Fibroblast of lung (primary cell): ENCODE data around the gene C1orf226. TPM values are rescaled to one million over a fixed set of nuclear protein-coding genes. Genes with fewer than 3 reads are reported as not detected.
A peak's percentile ranks its signal among the peaks of the same experiment; 100 is the strongest.

ENCODE experiments used
- DNase-seq, 2 donors: peaks; one replicate each; pipeline versions ENCODE4 v3.0.0 to v3.0.0-alpha.2; 2010; ENCODE audit warnings: low read depth in 2 of 2
- H2AFZ ChIP-seq: 2 replicates; pipeline ENCODE4 v1.5.1; 2012; ENCODE audit warnings: low read length, control low read depth, inconsistent platforms
- H3K27ac ChIP-seq: 2 replicates; pipeline ENCODE4 v1.5.1; 2011; ENCODE audit warnings: low read length, control low read depth; ENCODE audit not compliant: insufficient read depth
- H3K27me3 ChIP-seq: 2 replicates; pipeline ENCODE4 v1.5.1; 2011; ENCODE audit warnings: mild to moderate bottlenecking, low read length; ENCODE audit not compliant: control insufficient read depth, insufficient read depth
- H3K36me3 ChIP-seq: 2 replicates; pipeline ENCODE4 v1.5.1; 2011; ENCODE audit warnings: low read length; ENCODE audit not compliant: control insufficient read depth, insufficient read depth
- H3K4me1 ChIP-seq: 2 replicates; pipeline ENCODE4 v1.5.1; 2011; ENCODE audit warnings: low read length; ENCODE audit not compliant: control insufficient read depth, insufficient read depth; ENCODE audit errors: extremely low read depth
- H3K4me2 ChIP-seq: 2 replicates; pipeline ENCODE4 v1.5.1; 2011; ENCODE audit warnings: low read length, control low read depth; ENCODE audit not compliant: insufficient read depth; ENCODE audit errors: extremely low read depth
- H3K4me3 ChIP-seq, 4 experiments: fragments of 200-600 bp in 1 of 4; sonication (generic) in 1 of 4; replicated peaks in 1 of 4; 2 replicates each; pipeline ENCODE4 v1.5.1; 2011 to 2016; ENCODE audit warnings: low read length in 4 of 4, low read depth in 3 of 4, mild to moderate bottlenecking in 3 of 4, control low read depth in 2 of 4, inconsistent platforms in 1 of 4, mixed read lengths in 1 of 4; ENCODE audit not compliant: insufficient read depth in 1 of 4; ENCODE audit errors: control extremely low read depth in 1 of 4
- H3K79me2 ChIP-seq: 2 replicates; pipeline ENCODE4 v1.5.1; 2012; ENCODE audit warnings: mild to moderate bottlenecking, low read length, inconsistent platforms; ENCODE audit not compliant: control insufficient read depth, insufficient read depth
- H3K9ac ChIP-seq: 2 replicates; pipeline ENCODE4 v1.5.1; 2011; ENCODE audit warnings: mild to moderate bottlenecking, low read length, control low read depth; ENCODE audit not compliant: insufficient read depth
- H3K9me3 ChIP-seq: 2 replicates; pipeline ENCODE4 v1.5.1; 2012; ENCODE audit warnings: low read depth, low read length; ENCODE audit not compliant: control insufficient read depth, insufficient read depth
- H4K20me1 ChIP-seq: 2 replicates; pipeline ENCODE4 v1.5.1; 2011; ENCODE audit warnings: low read length; ENCODE audit not compliant: control insufficient read depth, insufficient read depth; ENCODE audit errors: extremely low read depth
- EZH2 ChIP-seq: IDR thresholded peaks from 2 replicates; pipeline ENCODE4 v1.5.1; 2012; ENCODE audit warnings: low read length, control low read depth, mild to moderate bottlenecking; ENCODE audit errors: missing control alignments
- polyA plus RNA-seq, 2 donors: library from polyadenylated mRNA; depleted of rRNA in 1 of 2; stranded (reverse) in 1 of 2; unstranded in 1 of 2; fragments of >200 nt; gene quantifications; 2 replicates each; pipeline ENCODE4 v1.2.1, GENCODE V29; 2011 to 2012; ENCODE audit warnings: missing spikeins in 1 of 2
- total RNA-seq: library from RNA; depleted of rRNA; stranded (reverse); fragments of >200 nt; gene quantifications from 2 replicates; pipeline ENCODE4 v1.2.1, GENCODE V29; 2014
- TF ChIP-seq, protein P1 (sequence below), 2 donors: IDR thresholded peaks in 1 of 2; conservative IDR thresholded peaks in 1 of 2; 1 replicate in 1 of 2; 2 replicates in 1 of 2; pipeline ENCODE4 v1.5.1; 2011 to 2012; ENCODE audit warnings: low read length in 2 of 2, control low read depth in 1 of 2, inconsistent platforms in 1 of 2, low read depth in 1 of 2, mild to moderate bottlenecking in 1 of 2

Gene C1orf226
- total and polyA plus RNA-seq, 2 donors (not counting 1 experiment from before 2014, with no cell fraction given) = 0.10 to 0.33 TPM

DNA sequence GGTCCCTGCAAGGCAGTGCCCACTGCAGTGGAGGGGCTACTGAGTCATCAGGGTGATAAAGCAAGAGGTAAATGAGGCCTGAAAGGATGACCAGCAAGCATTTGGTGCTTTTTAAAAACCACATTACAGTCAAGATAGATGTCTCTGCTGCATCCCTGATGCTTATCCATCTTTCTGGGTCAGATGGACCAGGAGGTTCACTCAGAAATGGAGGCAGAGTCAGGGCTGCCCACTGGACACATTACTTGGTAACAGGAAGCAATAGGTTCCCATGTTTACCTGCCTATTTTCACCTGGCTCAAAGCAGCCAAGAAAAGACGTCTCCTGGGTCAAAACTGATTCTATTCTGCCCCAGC lies 8.5 kb upstream of the C1orf226 start:
- H3K4me1 ChIP-seq = no peaks in the 10 kb centered on the region
- DNase-seq = no peak
- no peak overlapping the region for H3K27ac ChIP-seq
- H3K79me2 ChIP-seq = no peaks in the 10 kb centered on the region
- H3K4me2 ChIP-seq = no peak overlapping the region
- H3K4me3 ChIP-seq = no peak overlapping the region
- no peaks in the 10 kb centered on the region for H4K20me1 ChIP-seq
- no peak for TF ChIP-seq EZH2
- TF ChIP-seq, protein P1, sequence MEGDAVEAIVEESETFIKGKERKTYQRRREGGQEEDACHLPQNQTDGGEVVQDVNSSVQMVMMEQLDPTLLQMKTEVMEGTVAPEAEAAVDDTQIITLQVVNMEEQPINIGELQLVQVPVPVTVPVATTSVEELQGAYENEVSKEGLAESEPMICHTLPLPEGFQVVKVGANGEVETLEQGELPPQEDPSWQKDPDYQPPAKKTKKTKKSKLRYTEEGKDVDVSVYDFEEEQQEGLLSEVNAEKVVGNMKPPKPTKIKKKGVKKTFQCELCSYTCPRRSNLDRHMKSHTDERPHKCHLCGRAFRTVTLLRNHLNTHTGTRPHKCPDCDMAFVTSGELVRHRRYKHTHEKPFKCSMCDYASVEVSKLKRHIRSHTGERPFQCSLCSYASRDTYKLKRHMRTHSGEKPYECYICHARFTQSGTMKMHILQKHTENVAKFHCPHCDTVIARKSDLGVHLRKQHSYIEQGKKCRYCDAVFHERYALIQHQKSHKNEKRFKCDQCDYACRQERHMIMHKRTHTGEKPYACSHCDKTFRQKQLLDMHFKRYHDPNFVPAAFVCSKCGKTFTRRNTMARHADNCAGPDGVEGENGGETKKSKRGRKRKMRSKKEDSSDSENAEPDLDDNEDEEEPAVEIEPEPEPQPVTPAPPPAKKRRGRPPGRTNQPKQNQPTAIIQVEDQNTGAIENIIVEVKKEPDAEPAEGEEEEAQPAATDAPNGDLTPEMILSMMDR (conservative IDR thresholded peaks at IDR 0.05 in 1 of 2, IDR thresholded peaks at IDR 0.05 in 1 of 2; ENCODE audit: low read depth in 1 of 2, low read length in 2 of 2) = no peak
- no peaks in the 10 kb centered on the region for H3K9me3 ChIP-seq
- peaks cover 2% of the 10 kb centered on the region for H3K27me3 ChIP-seq
- H3K9ac ChIP-seq = no peak overlapping the region
- H3K36me3 ChIP-seq = no peaks in the 10 kb centered on the region
- H2AFZ ChIP-seq = no peak overlapping the region

DNA sequence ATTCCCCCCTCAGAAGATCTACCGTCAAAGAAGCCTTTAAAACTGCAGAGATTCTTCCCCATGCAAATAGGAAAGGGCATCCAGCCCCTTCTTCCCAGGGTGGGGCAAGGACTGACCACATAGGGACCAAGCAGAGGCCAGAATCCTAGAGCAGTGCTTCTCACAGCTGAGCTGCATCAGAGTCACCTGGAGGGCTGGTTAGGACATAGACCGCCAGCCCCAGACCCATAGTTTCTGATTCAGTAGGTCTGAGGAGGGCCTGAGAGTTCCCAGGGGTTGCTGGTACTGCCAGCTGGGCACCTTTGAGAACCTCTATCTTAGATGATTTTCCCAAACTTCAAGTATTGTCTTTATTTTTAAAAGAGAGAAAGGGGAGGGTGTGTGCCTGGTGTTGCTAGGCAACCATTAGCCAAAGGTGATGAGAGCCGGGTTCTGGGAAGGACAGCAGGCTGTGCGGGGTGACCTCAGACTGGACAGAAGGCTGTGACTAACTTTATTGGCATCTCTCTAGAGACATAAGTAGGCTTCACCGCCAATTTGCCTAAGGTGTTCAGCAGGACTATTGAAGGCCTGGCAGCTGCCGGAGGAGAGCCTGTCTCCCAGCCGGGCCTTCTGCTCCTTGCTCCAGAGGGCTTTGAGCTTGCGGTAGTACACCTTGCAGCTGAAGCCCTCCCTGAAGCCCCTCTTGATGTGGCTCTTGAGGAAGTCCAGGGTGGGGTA lies 7.8 kb upstream of the C1orf226 start:
- Histone ChIP-seq H3K27me3 (peaks cover 3% of the 10 kb centered on the region), H3K4me3 (no peak overlapping the region), H3K9me3 (no peaks in the 10 kb centered on the region), H2AFZ (no peak overlapping the region), H3K79me2 (no peaks in the 10 kb centered on the region), H4K20me1 (no peaks in the 10 kb centered on the region), H3K9ac (no peak overlapping the region), H3K4me2 (no peak overlapping the region), H3K27ac (no peak overlapping the region), H3K4me1 (no peaks in the 10 kb centered on the region), H3K36me3 (no peaks in the 10 kb centered on the region)
- TF ChIP-seq, protein P1 (conservative IDR thresholded peaks at IDR 0.05 in 1 of 2, IDR thresholded peaks at IDR 0.05 in 1 of 2; ENCODE audit: low read depth in 1 of 2, low read length in 2 of 2) = no peak
- peak in 1 of 2 donors; percentile 82 for DNase-seq

DNA sequence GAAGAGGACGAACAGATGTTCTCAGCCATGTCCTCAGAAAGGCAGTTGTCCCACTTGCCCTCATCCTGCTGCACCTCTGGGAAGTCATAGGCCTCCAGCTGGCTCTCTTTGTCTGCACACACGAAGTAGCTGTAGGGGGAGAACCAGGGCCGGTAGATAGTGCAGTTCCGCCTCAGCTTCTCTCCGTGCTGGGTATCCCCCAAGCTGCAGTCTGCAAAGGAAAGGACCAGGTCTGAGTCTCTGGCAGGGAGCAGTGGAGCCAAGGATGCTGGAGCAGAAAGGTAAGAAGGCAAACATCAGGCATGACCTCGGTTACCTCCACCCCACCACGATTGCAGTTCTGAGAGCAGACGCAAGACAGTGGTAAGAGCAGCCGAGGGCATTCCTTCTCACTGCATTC lies 7.1 kb upstream of the C1orf226 start:
- DNase-seq = no peak

More for the DNA sequence above, 7.1 kb upstream of the C1orf226 start:
- H4K20me1 ChIP-seq = no peaks in the 10 kb centered on the region
- H3K79me2 ChIP-seq = no peaks in the 10 kb centered on the region
- H2AFZ ChIP-seq = no peak overlapping the region
- H3K27ac ChIP-seq = no peak overlapping the region
- no peaks in the 10 kb centered on the region for H3K36me3 ChIP-seq
- no peaks in the 10 kb centered on the region for H3K4me1 ChIP-seq
- peaks cover 3% of the 10 kb centered on the region for H3K27me3 ChIP-seq
- H3K4me2 ChIP-seq = no peak overlapping the region
- H3K9ac ChIP-seq = no peak overlapping the region
- TF ChIP-seq, protein P1 (conservative IDR thresholded peaks at IDR 0.05 in 1 of 2, IDR thresholded peaks at IDR 0.05 in 1 of 2; ENCODE audit: low read depth in 1 of 2, low read length in 2 of 2) = no peak
- no peak for TF ChIP-seq EZH2
- no peaks in the 10 kb centered on the region for H3K9me3 ChIP-seq
- H3K4me3 ChIP-seq = no peak overlapping the region
